Measurements from ENCODE around the gene MMP10. TPM values are rescaled to one million over a fixed set of nuclear protein-coding genes. Genes with fewer than 3 reads are reported as not detected.

The MMP10 gene
- total RNA-seq, 1 donor from 2014 or later = not detected

DNA sequence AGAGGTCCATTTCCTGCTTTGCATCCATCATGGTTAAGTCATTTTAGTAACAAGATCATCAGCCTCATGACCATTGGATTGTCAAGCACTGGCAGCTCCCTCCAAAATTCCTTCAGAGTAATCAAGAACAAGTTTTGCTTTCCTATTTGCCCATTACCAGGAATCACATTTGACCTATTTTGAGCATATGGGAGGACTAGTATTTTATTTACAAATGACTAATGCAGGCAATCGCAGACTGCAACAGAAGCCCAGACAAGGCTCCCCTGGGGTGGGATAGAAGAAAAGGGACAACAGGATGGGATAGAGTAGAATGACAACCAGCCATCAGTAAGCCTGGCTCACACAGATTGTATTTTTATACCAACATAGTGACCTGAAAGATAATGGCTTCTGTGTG lies 9.1 kb downstream of the MMP10 start:
- DNase-seq (ENCODE audit: low spot score) = no peak
- Mint-ChIP-seq H3K4me1 (ENCODE audit: unreplicated experiment) (no peaks in the 10 kb centered on the region), H3K9me3 (ENCODE audit: unreplicated experiment) (no peaks in the 10 kb centered on the region), H3K27me3 (ENCODE audit: unreplicated experiment) (no peaks in the 10 kb centered on the region), H3K36me3 (ENCODE audit: low read depth, unreplicated experiment) (no peaks in the 10 kb centered on the region), H3K27ac (ENCODE audit: unreplicated experiment) (no peak overlapping the region), H3K4me3 (ENCODE audit: unreplicated experiment) (no peak overlapping the region)
- TF ChIP-seq, protein P1, sequence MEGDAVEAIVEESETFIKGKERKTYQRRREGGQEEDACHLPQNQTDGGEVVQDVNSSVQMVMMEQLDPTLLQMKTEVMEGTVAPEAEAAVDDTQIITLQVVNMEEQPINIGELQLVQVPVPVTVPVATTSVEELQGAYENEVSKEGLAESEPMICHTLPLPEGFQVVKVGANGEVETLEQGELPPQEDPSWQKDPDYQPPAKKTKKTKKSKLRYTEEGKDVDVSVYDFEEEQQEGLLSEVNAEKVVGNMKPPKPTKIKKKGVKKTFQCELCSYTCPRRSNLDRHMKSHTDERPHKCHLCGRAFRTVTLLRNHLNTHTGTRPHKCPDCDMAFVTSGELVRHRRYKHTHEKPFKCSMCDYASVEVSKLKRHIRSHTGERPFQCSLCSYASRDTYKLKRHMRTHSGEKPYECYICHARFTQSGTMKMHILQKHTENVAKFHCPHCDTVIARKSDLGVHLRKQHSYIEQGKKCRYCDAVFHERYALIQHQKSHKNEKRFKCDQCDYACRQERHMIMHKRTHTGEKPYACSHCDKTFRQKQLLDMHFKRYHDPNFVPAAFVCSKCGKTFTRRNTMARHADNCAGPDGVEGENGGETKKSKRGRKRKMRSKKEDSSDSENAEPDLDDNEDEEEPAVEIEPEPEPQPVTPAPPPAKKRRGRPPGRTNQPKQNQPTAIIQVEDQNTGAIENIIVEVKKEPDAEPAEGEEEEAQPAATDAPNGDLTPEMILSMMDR (IDR thresholded peaks at IDR 0.05; ENCODE audit: unreplicated experiment) = no peak

DNA sequence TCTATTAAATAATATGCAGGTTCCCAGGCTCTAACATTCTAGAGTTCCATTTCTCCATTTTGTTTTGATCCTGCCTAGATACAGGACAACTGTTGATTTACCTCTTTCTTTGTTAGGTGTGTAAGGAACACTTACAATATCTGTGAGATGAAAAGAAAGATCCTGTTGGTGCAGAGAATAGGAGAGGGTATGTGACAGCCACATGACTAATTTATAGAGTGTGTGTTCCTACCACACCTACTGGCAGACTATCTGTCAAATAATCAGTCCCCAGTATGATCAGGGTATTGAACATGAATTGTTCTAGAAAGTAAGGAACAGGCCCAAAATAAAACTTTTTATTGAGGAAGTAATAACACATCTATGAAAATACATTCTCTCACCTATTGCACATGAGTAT lies 10.2 kb downstream of the MMP10 start:
- Mint-ChIP-seq H3K4me3 (ENCODE audit: unreplicated experiment) (no peak overlapping the region), H3K36me3 (ENCODE audit: low read depth, unreplicated experiment) (no peaks in the 10 kb centered on the region), H3K9me3 (ENCODE audit: unreplicated experiment) (no peaks in the 10 kb centered on the region), H3K27me3 (ENCODE audit: unreplicated experiment) (no peaks in the 10 kb centered on the region), H3K27ac (ENCODE audit: unreplicated experiment) (no peak overlapping the region), H3K4me1 (ENCODE audit: unreplicated experiment) (no peaks in the 10 kb centered on the region)
- no peak for DNase-seq (ENCODE audit: low spot score)
- TF ChIP-seq, protein P1 (IDR thresholded peaks at IDR 0.05; ENCODE audit: unreplicated experiment) = no peak

- H3K9me3 Mint-ChIP-seq (ENCODE audit: unreplicated experiment) = no peaks in the 10 kb centered on the region
Observed at GRCh38 chr11:102767800-102768199, 12.6 kb downstream of the MMP10 start.

GRCh38 chr11:102763440-102763839 lies 17.0 kb downstream of the MMP10 start:
- peaks cover 24% of the 10 kb centered on the region for H3K4me1 Mint-ChIP-seq (ENCODE audit: unreplicated experiment)
- no peak for DNase-seq (ENCODE audit: low spot score)
- TF ChIP-seq, protein P1 (IDR thresholded peaks at IDR 0.05; ENCODE audit: unreplicated experiment) = no peak
- H3K27me3 Mint-ChIP-seq (ENCODE audit: unreplicated experiment) = peaks cover 2% of the 10 kb centered on the region
- H3K4me3 Mint-ChIP-seq (ENCODE audit: unreplicated experiment) = no peak overlapping the region
- H3K36me3 Mint-ChIP-seq (ENCODE audit: low read depth, unreplicated experiment) = no peaks in the 10 kb centered on the region
- H3K9me3 Mint-ChIP-seq (ENCODE audit: unreplicated experiment) = no peaks in the 10 kb centered on the region
- no peak overlapping the region for H3K27ac Mint-ChIP-seq (ENCODE audit: unreplicated experiment)

More at GRCh38 chr11:102767800-102768199, 12.6 kb downstream of the MMP10 start:
- DNase-seq (ENCODE audit: low spot score) = no peak
- Mint-ChIP-seq H3K27me3 (ENCODE audit: unreplicated experiment) (no peaks in the 10 kb centered on the region), H3K4me1 (ENCODE audit: unreplicated experiment) (peaks cover 1% of the 10 kb centered on the region), H3K27ac (ENCODE audit: unreplicated experiment) (no peak overlapping the region), H3K36me3 (ENCODE audit: low read depth, unreplicated experiment) (no peaks in the 10 kb centered on the region), H3K4me3 (ENCODE audit: unreplicated experiment) (no peak overlapping the region)
- TF ChIP-seq, protein P1 (IDR thresholded peaks at IDR 0.05; ENCODE audit: unreplicated experiment) = no peak

GRCh38 chr11:102762361-102762767 lies 18.1 kb downstream of the MMP10 start:
- H3K4me3 Mint-ChIP-seq (ENCODE audit: unreplicated experiment) = no peak overlapping the region
- TF ChIP-seq, protein P1 (IDR thresholded peaks at IDR 0.05; ENCODE audit: unreplicated experiment) = no peak
- DNase-seq (ENCODE audit: low spot score) = no peak
- H3K36me3 Mint-ChIP-seq (ENCODE audit: low read depth, unreplicated experiment) = no peaks in the 10 kb centered on the region
- peaks cover 34% of the 10 kb centered on the region for H3K4me1 Mint-ChIP-seq (ENCODE audit: unreplicated experiment)
- H3K27me3 Mint-ChIP-seq (ENCODE audit: unreplicated experiment) = peaks cover 2% of the 10 kb centered on the region
- H3K27ac Mint-ChIP-seq (ENCODE audit: unreplicated experiment) = no peak overlapping the region
- H3K9me3 Mint-ChIP-seq (ENCODE audit: unreplicated experiment) = no peaks in the 10 kb centered on the region

Data from endothelial cell (in vitro differentiated cells).